ENCODE results near the gene CLEC12A. TPM values are rescaled to one million over a fixed set of nuclear protein-coding genes. Genes with fewer than 3 reads are reported as not detected.

The CLEC12A gene
- total and polyA plus RNA-seq, 12 donors: 0.36 to 2.3 (median 1.6) TPM; not detected in 2

DNA sequence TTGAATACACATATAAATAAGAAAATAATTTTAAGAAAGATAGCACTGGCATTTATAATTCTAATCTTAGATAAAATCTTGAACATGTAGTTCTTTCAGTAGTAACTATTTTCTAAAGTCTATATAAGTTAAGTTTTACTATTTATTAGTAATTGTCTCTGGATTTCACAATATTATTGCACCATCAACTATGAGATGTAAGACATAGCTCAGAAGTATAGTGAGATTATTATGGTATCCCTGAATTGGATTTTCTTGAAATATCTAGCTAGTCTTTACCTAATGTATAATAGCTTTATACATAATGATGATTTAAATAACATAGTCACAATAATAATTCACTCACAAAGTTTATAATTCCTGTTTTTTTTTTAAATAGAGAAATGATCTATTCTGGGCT is 6.7 kb downstream of the CLEC12A start:
- intact Hi-C loops (cut with DNase I): no loop called here
- H3K4me1 ChIP-seq (replicated peaks in 1 of 2): no peaks in the 10 kb centered on the region
- no peaks in the 10 kb centered on the region for H3K9me3 ChIP-seq (replicated peaks in 1 of 3)
- no peaks in the 10 kb centered on the region for H3K27me3 ChIP-seq
- DNase-seq: no peak
- H3K4me3 ChIP-seq: no peak overlapping the region
- H3K27ac ChIP-seq: no peak overlapping the region
- H3K36me3 ChIP-seq (replicated peaks in 1 of 2): no peaks in the 10 kb centered on the region
- TF ChIP-seq CTCF (IDR thresholded peaks at IDR 0.05): no peak
- no peak for TF ChIP-seq POLR2A (IDR thresholded peaks at IDR 0.05)

GRCh38 chr12:9980126-9980525 is 8.9 kb downstream of the CLEC12A start:
- no peak overlapping the region for H3K27ac ChIP-seq
- no peaks in the 10 kb centered on the region for H3K27me3 ChIP-seq
- no peaks in the 10 kb centered on the region for H3K4me1 ChIP-seq (replicated peaks in 1 of 2)
- no peaks in the 10 kb centered on the region for H3K36me3 ChIP-seq (replicated peaks in 1 of 2)
- intact Hi-C loops (cut with DNase I): no loop called here
- no peak for DNase-seq
- H3K4me3 ChIP-seq: no peak overlapping the region
- no peak for TF ChIP-seq CTCF (IDR thresholded peaks at IDR 0.05)
- no peak for TF ChIP-seq POLR2A (IDR thresholded peaks at IDR 0.05)
- 53 to 70% (median 63%) methylated on average over 3 of the region's 3 CpGs for WGBS, 4 donors
- no peaks in the 10 kb centered on the region for H3K9me3 ChIP-seq (replicated peaks in 1 of 3)

DNA sequence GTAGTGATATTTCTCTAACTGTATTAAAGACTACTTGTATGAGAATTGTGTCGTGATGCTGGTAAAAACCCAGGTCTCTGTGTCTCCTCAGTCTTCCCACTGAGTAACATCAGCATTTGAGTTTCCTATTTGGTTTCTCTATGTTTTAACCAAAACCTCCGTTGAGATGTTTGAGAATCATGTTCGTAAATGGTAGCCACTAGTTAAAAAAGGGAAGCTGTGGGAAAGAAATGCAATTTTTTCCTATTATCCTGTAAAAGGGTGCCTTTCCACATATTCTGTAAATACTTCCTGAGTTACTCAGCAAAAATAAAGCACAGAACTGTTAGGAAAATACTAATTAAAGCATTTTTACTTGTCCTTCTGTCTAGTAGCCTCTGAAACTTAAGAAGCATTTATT is 20.7 kb downstream of the CLEC12A start:
- no peaks in the 10 kb centered on the region for H3K9me3 ChIP-seq (replicated peaks in 1 of 3)
- WGBS, 4 donors: 56 to 68% (median 64%) methylated on average over 3 of the region's 3 CpGs
- no peak overlapping the region for H3K27ac ChIP-seq
- TF ChIP-seq POLR2A (IDR thresholded peaks at IDR 0.05): no peak
- no peak for TF ChIP-seq CTCF (IDR thresholded peaks at IDR 0.05)
- H3K4me1 ChIP-seq (replicated peaks in 1 of 2): no peaks in the 10 kb centered on the region
- intact Hi-C loops (cut with DNase I): no loop called here
- DNase-seq: no peak
- H3K4me3 ChIP-seq: no peak overlapping the region
- H3K36me3 ChIP-seq (replicated peaks in 1 of 2): no peaks in the 10 kb centered on the region
- no peaks in the 10 kb centered on the region for H3K27me3 ChIP-seq

DNA sequence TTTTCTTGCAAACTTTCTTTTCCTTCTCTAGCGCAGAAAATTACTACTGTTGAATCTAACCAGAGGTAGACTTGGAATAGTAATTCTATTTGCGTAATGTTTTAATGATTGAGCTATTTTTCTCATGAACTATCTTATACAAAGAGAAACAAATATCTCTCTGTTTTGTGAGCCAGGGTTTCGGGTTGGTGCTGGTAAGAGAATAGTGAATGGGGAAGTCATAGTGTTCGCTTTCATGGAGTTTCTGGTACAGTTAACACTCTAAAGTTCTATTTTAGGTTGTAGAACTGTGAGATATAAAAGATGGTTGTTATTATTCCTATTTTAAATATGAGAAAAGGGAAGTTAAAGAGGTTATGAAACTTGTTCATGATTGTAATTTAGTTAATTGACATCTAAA is 21.1 kb downstream of the CLEC12A start:
- Histone ChIP-seq H3K27ac (no peak overlapping the region), H3K9me3 (replicated peaks in 1 of 3) (no peaks in the 10 kb centered on the region), H3K4me1 (replicated peaks in 1 of 2) (no peaks in the 10 kb centered on the region), H3K4me3 (no peak overlapping the region), H3K27me3 (no peaks in the 10 kb centered on the region), H3K36me3 (replicated peaks in 1 of 2) (no peaks in the 10 kb centered on the region)
- intact Hi-C loops (cut with DNase I): no loop called here
- TF ChIP-seq POLR2A (IDR thresholded peaks at IDR 0.05) (no peak), CTCF (IDR thresholded peaks at IDR 0.05) (no peak)
- 61 to 71% (median 65%) methylated on average over 4 of the region's 4 CpGs for WGBS, 4 donors
- no peak for DNase-seq

Data from adrenal gland (tissue), 12 donors.